OCI-LY3 (cell line): Measurements from ENCODE around the gene GNL1.

ENCODE experiments used
- H2AFZ ChIP-seq: fragments of 200-600, 300-600 bp; shearing (Covaris generic); 2 replicates; pipeline ENCODE4 v1.6.0; 2014; ENCODE audit warnings: antibody characterized with exemption, low read depth, low read length
- H3K27ac ChIP-seq: fragments of 200-600, 300-600 bp; sonication (generic); 2 replicates; pipeline ENCODE4 v1.5.1; 2014; ENCODE audit warnings: mild to moderate bottlenecking, low read length, moderate library complexity, mixed read lengths
- H3K27me3 ChIP-seq: fragments of 200-600, 300-600 bp; sonication (generic); 2 replicates; pipeline ENCODE4 v1.6.1; 2014; ENCODE audit warnings: low read depth, low read length, mixed read lengths
- H3K36me3 ChIP-seq: fragments of 200-600, 300-600 bp; sonication (generic); replicated peaks from 2 replicates; pipeline ENCODE3; 2014; ENCODE audit warnings: low read depth, low read length, mixed read lengths
- H3K4me1 ChIP-seq: fragments of 300-600, 200-600 bp; sonication (generic); 2 replicates; pipeline ENCODE4 v1.6.1; 2014; ENCODE audit warnings: low read length, mixed read lengths
- H3K4me2 ChIP-seq: fragments of 200-600, 300-600 bp; sonication (generic); 2 replicates; pipeline ENCODE4 v1.6.1; 2014; ENCODE audit warnings: low read length, mixed read lengths
- H3K4me3 ChIP-seq: fragments of 300-600, 200-600 bp; sonication (generic); 2 replicates; pipeline ENCODE4 v1.5.1; 2014; ENCODE audit warnings: antibody characterized with exemption, mild to moderate bottlenecking, low read length, moderate library complexity
- H3K79me2 ChIP-seq: fragments of 300-600, 200-600 bp; shearing (Covaris generic); 2 replicates; pipeline ENCODE4 v1.6.1; 2014; ENCODE audit warnings: mild to moderate bottlenecking, low read length, mixed read lengths
- H3K9ac ChIP-seq: fragments of 300-600, 200-600 bp; shearing (Covaris generic); 2 replicates; pipeline ENCODE4 v1.6.0; 2014; ENCODE audit warnings: mild to moderate bottlenecking, low read length, moderate library complexity
- H3K9me3 ChIP-seq: fragments of 200-600, 300-600 bp; shearing (Covaris generic); 2 replicates; pipeline ENCODE4 v1.6.1; 2014; ENCODE audit warnings: low read length, mixed read lengths; ENCODE audit not compliant: insufficient read depth
- H4K20me1 ChIP-seq: fragments of 200-600, 300-600 bp; sonication (generic); 2 replicates; pipeline ENCODE4 v1.6.1; 2016; ENCODE audit warnings: low read length, mixed read lengths; ENCODE audit not compliant: insufficient read depth
- EZH2phosphoT487 ChIP-seq: fragments of 200-600 bp; shearing (Covaris generic); IDR thresholded peaks from 2 replicates; pipeline ENCODE4 v1.6.1; 2018; ENCODE audit warnings: antibody characterized with exemption, mixed run types, low read depth
- TF ChIP-seq, protein P1 (sequence below): fragments of 200-600, 300-600 bp; sonication (generic); IDR thresholded peaks from 2 replicates; pipeline ENCODE4 v1.5.1; 2014; ENCODE audit warnings: antibody characterized with exemption, low read length, low read depth

The GNL1 gene

DNA sequence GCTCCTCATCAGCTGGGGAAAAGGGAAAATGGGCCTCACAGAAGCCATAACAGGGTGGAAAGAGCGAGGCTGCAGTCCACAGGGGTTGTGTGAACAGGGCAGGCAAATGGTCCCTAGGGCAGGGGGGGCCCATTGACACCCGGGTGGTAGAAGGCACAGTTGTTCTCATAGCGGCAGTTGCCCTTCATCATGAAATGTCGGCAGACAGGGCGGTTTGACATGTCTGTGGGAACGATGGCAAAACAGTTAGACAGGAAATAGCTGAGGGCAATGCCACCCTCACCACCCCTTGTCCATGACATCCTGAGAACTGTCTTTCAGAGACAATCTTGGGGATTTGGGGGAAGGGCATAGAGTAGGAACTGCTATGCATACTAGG, 45.1 kb upstream of the GNL1 start:
- no peak overlapping the region for H3K4me3 ChIP-seq
- H3K9me3 ChIP-seq = no peaks in the 10 kb centered on the region
- no peak overlapping the region for H3K27ac ChIP-seq
- no peaks in the 10 kb centered on the region for H3K79me2 ChIP-seq
- H2AFZ ChIP-seq = no peak overlapping the region
- H3K36me3 ChIP-seq = peaks cover 54% of the 10 kb centered on the region
- no peak for TF ChIP-seq EZH2phosphoT487
- TF ChIP-seq, protein P1, sequence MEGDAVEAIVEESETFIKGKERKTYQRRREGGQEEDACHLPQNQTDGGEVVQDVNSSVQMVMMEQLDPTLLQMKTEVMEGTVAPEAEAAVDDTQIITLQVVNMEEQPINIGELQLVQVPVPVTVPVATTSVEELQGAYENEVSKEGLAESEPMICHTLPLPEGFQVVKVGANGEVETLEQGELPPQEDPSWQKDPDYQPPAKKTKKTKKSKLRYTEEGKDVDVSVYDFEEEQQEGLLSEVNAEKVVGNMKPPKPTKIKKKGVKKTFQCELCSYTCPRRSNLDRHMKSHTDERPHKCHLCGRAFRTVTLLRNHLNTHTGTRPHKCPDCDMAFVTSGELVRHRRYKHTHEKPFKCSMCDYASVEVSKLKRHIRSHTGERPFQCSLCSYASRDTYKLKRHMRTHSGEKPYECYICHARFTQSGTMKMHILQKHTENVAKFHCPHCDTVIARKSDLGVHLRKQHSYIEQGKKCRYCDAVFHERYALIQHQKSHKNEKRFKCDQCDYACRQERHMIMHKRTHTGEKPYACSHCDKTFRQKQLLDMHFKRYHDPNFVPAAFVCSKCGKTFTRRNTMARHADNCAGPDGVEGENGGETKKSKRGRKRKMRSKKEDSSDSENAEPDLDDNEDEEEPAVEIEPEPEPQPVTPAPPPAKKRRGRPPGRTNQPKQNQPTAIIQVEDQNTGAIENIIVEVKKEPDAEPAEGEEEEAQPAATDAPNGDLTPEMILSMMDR = no peak
- H3K4me2 ChIP-seq = no peak overlapping the region
- no peaks in the 10 kb centered on the region for H3K4me1 ChIP-seq
- no peaks in the 10 kb centered on the region for H3K27me3 ChIP-seq
- H3K9ac ChIP-seq = no peak overlapping the region
- H4K20me1 ChIP-seq = no peaks in the 10 kb centered on the region; the same call in 1 of the 2 replicates

- H3K79me2 ChIP-seq = no peaks in the 10 kb centered on the region
- H3K9me3 ChIP-seq = no peaks in the 10 kb centered on the region
- H3K4me3 ChIP-seq = no peak overlapping the region
- TF ChIP-seq EZH2phosphoT487 = no peak
- TF ChIP-seq, protein P1 = no peak
- H3K27me3 ChIP-seq = no peaks in the 10 kb centered on the region
- peaks cover 46% of the 10 kb centered on the region for H3K36me3 ChIP-seq
- H4K20me1 ChIP-seq = no peaks in the 10 kb centered on the region; the same call in 1 of the 2 replicates
- H3K9ac ChIP-seq = no peak overlapping the region
- no peaks in the 10 kb centered on the region for H3K4me1 ChIP-seq
- H3K4me2 ChIP-seq = no peak overlapping the region
- no peak overlapping the region for H2AFZ ChIP-seq
- no peak overlapping the region for H3K27ac ChIP-seq
Measured at GRCh38 chr6:30600451-30600961, 44.2 kb upstream of the GNL1 start.

GRCh38 chr6:30599625-30600324, 43.5 kb upstream of the GNL1 start:
- no peak overlapping the region for H3K9ac ChIP-seq
- H3K27ac ChIP-seq = no peak overlapping the region
- H3K4me1 ChIP-seq = no peaks in the 10 kb centered on the region
- no peaks in the 10 kb centered on the region; the same call in 1 of the 2 replicates for H4K20me1 ChIP-seq
- no peak for TF ChIP-seq EZH2phosphoT487
- TF ChIP-seq, protein P1 = no peak
- no peak overlapping the region for H3K4me2 ChIP-seq
- H2AFZ ChIP-seq = no peak overlapping the region
- no peaks in the 10 kb centered on the region for H3K27me3 ChIP-seq
- no peak overlapping the region for H3K4me3 ChIP-seq
- no peaks in the 10 kb centered on the region for H3K9me3 ChIP-seq
- no peaks in the 10 kb centered on the region for H3K79me2 ChIP-seq
- peaks cover 40% of the 10 kb centered on the region for H3K36me3 ChIP-seq

DNA sequence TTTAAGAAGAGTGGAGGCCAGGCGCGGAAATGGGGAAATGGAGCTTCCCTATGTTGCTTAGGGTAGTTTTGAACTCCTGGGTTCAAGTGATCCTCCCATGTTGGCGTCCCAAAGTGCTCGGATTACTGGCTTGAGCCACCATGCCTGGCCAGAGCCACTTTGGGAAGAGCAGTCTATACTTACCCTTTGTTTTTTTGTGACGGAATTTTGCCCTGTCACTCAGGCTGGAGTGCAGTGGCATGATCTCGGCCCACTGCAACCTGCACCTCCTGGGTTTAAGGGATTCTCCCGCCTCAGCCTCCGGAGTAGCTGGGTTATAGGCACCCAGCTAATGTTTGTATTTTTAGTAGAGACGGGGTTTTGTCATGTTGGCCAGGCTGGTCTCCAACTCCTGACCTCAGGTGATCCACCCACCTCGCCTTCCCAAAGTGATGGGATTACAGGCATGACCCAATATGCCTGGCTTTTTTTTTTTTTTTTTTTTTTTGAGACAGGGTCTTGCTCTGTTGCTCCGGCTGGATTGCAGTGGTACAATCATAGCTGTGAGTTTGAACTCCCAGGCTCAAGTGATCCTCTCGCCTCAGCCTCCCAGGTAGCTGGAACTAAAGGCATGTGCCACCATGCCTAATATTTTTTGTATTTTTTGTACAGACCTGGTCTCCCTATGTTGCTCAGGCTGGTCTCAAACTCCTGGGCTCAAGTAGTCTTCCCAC, 42.8 kb upstream of the GNL1 start:
- no peak overlapping the region for H3K9ac ChIP-seq
- peaks cover 33% of the 10 kb centered on the region for H3K36me3 ChIP-seq
- H3K27ac ChIP-seq = no peak overlapping the region
- H3K4me3 ChIP-seq = no peak overlapping the region
- no peaks in the 10 kb centered on the region; the same call in 1 of the 2 replicates for H4K20me1 ChIP-seq
- H3K4me2 ChIP-seq = no peak overlapping the region
- H3K9me3 ChIP-seq = no peaks in the 10 kb centered on the region
- H2AFZ ChIP-seq = no peak overlapping the region
- TF ChIP-seq, protein P1 = no peak
- TF ChIP-seq EZH2phosphoT487 = no peak
- no peaks in the 10 kb centered on the region for H3K4me1 ChIP-seq
- no peaks in the 10 kb centered on the region for H3K27me3 ChIP-seq
- no peaks in the 10 kb centered on the region for H3K79me2 ChIP-seq
